GM12801 (cell line): ENCODE results near the gene SREK1.

Experiments
- TF ChIP-seq, protein P1 (sequence below): IDR thresholded peaks from one replicate; pipeline ENCODE4 v1.5.1; 2011; ENCODE audit warnings: control low read depth; ENCODE audit not compliant: insufficient read length; ENCODE audit errors: extremely low read depth

Gene SREK1

DNA sequence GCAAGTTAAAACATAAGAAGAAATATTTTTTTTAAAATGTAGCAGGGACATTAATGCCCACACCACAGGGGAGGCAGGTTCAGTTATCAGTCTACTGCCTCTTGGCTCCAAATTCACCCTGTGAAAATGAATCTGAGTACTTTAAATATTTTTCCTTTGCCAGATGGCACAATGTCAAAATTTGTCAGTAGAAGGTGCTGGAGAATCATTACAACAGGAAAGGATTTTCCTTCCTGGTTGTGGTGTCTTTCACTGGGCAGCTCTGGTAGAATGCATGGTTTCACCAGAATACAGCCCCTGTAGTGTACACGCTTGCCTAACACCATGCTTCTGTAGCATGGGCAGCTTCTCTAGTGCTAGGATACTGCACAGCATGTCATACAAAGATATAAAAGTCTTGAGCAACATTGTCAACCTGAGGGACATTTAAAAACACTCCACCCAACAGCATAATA, 9.7 kb upstream of the SREK1 start:
- TF ChIP-seq, protein P1, sequence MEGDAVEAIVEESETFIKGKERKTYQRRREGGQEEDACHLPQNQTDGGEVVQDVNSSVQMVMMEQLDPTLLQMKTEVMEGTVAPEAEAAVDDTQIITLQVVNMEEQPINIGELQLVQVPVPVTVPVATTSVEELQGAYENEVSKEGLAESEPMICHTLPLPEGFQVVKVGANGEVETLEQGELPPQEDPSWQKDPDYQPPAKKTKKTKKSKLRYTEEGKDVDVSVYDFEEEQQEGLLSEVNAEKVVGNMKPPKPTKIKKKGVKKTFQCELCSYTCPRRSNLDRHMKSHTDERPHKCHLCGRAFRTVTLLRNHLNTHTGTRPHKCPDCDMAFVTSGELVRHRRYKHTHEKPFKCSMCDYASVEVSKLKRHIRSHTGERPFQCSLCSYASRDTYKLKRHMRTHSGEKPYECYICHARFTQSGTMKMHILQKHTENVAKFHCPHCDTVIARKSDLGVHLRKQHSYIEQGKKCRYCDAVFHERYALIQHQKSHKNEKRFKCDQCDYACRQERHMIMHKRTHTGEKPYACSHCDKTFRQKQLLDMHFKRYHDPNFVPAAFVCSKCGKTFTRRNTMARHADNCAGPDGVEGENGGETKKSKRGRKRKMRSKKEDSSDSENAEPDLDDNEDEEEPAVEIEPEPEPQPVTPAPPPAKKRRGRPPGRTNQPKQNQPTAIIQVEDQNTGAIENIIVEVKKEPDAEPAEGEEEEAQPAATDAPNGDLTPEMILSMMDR, result no peak

DNA sequence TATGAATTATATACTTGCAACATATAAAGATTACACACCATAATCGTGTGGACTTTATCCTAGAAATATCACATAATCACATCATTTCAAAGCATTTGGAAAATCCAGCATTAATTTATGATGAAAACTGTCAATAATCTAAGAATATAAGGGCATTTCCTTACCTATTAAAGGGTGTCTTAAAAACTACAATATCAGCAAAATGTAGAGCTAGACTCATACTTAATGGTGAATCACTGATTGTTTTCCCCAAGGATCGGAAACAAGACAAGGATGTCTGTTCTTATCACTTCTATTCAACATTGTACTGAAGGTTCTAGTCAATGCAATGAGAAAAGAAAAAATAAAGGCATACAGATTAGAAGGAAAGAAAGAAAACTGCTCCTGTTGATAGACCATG, 8.0 kb upstream of the SREK1 start:
- TF ChIP-seq, protein P1, result no peak

DNA sequence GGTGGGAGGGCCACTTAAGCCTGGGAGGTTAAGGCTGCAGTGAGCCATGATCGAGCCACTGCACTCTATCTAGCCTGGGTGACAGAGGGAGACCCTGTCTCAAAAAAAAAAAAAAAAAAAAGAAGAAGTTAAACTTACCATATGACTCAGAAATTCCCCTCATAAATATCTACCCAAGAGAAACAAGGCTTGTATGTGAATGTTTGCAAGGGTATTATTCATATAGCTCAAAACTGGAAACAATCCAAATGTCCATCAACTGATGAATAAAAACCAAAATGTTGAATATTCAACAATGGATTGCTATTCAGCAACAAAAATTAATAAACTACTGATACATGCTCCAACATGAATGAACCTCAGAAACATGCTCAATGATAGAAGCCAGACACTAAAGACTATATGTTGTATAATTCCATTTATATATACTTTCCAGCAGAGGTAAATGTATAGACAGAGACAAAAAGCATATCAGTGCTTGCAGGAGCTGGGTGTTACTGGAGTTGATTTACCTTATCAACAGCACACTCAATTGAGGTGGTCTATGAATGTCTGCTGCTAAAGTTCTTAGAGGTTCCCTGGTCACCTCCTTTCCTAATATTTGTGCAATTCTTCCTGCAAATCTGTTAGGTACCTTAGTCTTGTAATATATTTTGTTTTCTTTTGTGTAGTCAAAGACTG, 5.3 kb upstream of the SREK1 start:
- TF ChIP-seq, protein P1, result no peak

DNA sequence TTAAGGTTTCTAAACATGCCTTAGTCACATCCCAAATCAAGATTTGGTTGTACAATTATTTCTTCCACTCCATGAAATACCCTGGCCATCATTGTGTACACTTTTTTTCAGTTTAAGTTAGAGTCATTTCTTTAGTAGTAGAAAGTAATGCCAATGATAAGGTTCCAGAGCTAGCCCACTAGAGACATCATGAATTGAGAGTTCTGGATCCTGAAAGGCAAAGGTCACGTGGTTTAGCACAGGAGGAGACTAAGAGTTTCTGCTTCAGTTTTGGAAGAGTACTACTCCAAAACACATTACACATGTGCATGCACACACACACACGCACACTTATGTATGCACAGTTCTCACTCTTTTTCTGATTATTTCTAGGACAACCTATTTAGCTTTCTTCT, 4.8 kb upstream of the SREK1 start:
- TF ChIP-seq, protein P1, result no peak

DNA sequence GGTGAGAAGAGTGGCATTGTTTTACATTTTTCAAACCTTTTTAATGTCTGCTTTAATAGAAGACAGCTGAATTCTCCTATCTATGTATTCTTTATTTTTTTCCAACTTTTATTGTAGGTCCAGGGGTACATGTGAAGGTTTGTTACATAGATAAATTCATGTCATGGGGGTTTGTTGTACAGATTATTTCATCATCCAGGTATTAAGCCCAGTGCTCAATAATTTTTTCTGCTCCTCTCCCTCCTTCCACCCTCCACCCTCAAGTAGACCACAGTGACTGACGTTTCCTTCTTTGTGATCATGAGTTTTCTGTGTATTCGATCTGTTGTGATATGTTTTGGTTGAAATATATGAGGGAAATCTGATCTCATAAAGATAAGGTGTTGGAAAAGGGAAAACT, 1.7 kb upstream of the SREK1 start:
- TF ChIP-seq, protein P1, result no peak

DNA sequence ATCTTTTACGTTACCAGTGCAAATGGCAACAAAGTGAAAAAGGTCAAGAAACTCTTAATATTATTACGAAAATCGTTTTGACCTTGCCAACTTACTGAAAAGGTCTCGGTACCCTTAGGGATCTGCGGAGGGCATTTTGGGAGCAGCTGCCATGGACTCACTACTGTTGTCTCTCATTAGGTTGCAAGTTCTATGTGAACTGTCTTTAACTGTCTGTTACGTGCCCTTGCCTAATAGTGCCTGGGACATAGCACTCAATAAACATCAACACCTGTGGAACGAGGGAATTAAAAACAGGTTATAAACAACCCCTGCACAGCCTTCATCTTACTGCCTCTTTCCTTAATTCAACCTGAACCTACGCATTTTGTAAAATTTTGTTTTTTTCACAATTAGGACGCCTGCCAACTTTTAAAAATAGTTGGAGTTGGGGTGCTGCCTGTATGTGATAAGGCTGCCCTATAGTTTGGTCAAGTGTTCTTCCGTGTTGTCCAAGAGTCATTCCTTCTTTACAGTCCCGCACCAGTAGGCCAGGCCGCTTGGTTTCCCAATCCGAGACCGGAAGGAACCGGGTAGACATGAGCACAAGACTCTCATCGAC, 527 bp upstream of the SREK1 start:
- TF ChIP-seq, protein P1, result no peak

DNA sequence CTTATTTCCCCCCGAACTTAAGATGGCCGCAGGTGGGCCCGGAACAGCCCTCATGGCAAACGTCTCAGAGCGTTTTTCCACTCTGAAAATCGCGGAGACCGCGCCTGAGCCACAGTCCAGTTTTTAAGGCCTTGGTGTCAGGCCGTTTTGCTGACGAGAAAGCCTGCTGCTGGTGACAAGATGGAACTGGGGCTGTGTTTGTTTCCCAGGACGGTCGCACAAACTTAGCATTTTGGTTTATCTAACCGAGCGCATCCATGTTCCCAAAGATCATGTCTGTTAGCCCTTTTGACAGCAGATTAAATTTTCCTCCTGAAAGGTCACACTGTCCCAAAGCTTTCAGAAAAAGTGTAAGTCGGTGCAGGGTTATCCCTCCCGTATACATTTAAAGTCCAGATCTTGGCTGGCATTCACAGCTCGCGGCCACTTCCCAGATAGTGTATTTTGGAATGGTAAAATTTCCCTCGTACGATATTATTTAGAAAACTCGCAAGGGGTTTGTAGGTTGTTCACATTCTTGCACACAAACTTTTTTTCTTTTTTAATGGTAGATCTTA, 812 bp downstream of the SREK1 start:
- TF ChIP-seq, protein P1, result no peak
